GM19238 (cell line): ENCODE measurements around the gene FAM98C.
A peak's percentile ranks its signal among the peaks of the same experiment; 100 is the strongest.
"Not testable (repeated sequence)": the region's sequence is repeated elsewhere in the genome, so short reads cannot be mapped to it uniquely, and the experiment has no call there.

Experiments
- DNase-seq: peaks from one replicate; pipeline ENCODE4 v3.0.0; 2011; ENCODE audit warnings: low spot score; ENCODE audit not compliant: insufficient read length

FAM98C gene

GRCh38 chr19:38425810-38426466, 23.0 kb downstream of the FAM98C start, which contains the start of gene RASGRP4:
Gene RASGRP4, minus strand, starts transcription at chr19:38426219. Its CDS starts 128 bp downstream, at chr19:38426091.
- DNase-seq, result peak; percentile 40

GRCh38 chr19:38427035-38427677, 24.3 kb downstream of the FAM98C start:
- DNase-seq, result not testable (repeated sequence)

GRCh38 chr19:38429055-38429810, 26.3 kb downstream of the FAM98C start:
- DNase-seq, result no peak

- DNase-seq, result no peak
Measured at GRCh38 chr19:38429811-38430156, 26.9 kb downstream of the FAM98C start.

- DNase-seq, result no peak
Measured at GRCh38 chr19:38430931-38431330, 28.0 kb downstream of the FAM98C start.

GRCh38 chr19:38433268-38433733, 30.4 kb downstream of the FAM98C start, which contains the start of gene RYR1:
Gene RYR1, plus strand, starts transcription at chr19:38433691. Its CDS starts 139 bp downstream, at chr19:38433830.
- peak; percentile 73 for DNase-seq

- no peak for DNase-seq
Measured at GRCh38 chr19:38434549-38435051, 31.7 kb downstream of the FAM98C start.

- no peak for DNase-seq
Measured at GRCh38 chr19:38437295-38437694, 34.4 kb downstream of the FAM98C start.

- DNase-seq, result no peak
Measured at GRCh38 chr19:38437917-38438316, 35.0 kb downstream of the FAM98C start.

- DNase-seq, result no peak
Measured at GRCh38 chr19:38440592-38440991, 37.7 kb downstream of the FAM98C start.

- no peak for DNase-seq
Measured at GRCh38 chr19:38441657-38442348, 38.9 kb downstream of the FAM98C start.

GRCh38 chr19:38442736-38443135, 39.8 kb downstream of the FAM98C start:
- DNase-seq, result no peak

- no peak for DNase-seq
Measured at GRCh38 chr19:38443458-38443999, 40.6 kb downstream of the FAM98C start.

GRCh38 chr19:38444026-38444425, 41.1 kb downstream of the FAM98C start:
- no peak for DNase-seq

GRCh38 chr19:38445362-38445761, 42.5 kb downstream of the FAM98C start:
- DNase-seq, result no peak

GRCh38 chr19:38448225-38448624, 45.3 kb downstream of the FAM98C start:
- DNase-seq, result no peak

GRCh38 chr19:38449518-38449917, 46.6 kb downstream of the FAM98C start:
- no peak for DNase-seq

- no peak for DNase-seq
Measured at GRCh38 chr19:38451036-38451435, 48.1 kb downstream of the FAM98C start.

GRCh38 chr19:38451629-38452028, 48.7 kb downstream of the FAM98C start:
- no peak for DNase-seq

GRCh38 chr19:38452430-38453366, 49.8 kb downstream of the FAM98C start:
- no peak for DNase-seq
